Activated CD4-positive, CD25-positive, alpha-beta regulatory T cell treated with anti-CD3 and anti-CD28 coated beads, Interleukin-2, amount 50 U/mL, for 16 hours (primary cell): ENCODE data around the gene GRIN2A.

ENCODE experiments used
- DNase-seq: peaks from one replicate; pipeline ENCODE4 v3.0.0-alpha.2; 2020; ENCODE audit warnings: low read depth, low spot score

The GRIN2A gene

GRCh38 chr16:9860876-9861275 is 321.4 kb downstream of the GRIN2A start:
- DNase-seq = no peak

GRCh38 chr16:9859701-9860327 is 322.4 kb downstream of the GRIN2A start:
- no peak for DNase-seq

- DNase-seq = no peak
Observed at GRCh38 chr16:9854675-9855074, 327.6 kb downstream of the GRIN2A start.

GRCh38 chr16:9852003-9852402 is 330.2 kb downstream of the GRIN2A start:
- DNase-seq = no peak

- DNase-seq = no peak
Observed at GRCh38 chr16:9850817-9851216, 331.4 kb downstream of the GRIN2A start.

DNA sequence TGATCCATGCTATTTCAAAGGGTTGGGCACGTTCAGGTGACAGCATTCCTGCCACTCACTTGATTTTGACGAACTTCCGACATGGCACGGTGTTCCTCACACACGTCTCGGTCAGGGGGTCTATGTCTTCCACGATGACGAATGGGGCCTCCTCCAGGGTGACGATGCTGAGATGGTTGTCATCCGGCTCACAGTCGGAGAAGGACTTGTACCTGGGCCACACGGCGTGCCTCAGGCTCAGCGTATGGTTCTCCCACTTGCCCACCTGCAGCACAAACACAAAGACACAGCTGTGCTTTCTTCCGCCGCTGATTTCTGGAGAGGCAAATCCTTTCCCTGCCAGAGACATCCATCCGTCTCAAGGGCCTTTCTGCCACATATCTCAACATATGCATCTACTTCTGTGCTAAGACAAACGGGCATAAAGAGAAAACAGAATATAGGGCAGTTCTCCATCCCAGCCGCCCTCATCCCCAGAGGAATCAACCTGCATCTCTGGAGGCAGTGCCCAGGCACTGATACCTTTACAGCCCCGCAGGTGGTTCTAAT is 332.5 kb downstream of the GRIN2A start:
- no peak for DNase-seq

DNA sequence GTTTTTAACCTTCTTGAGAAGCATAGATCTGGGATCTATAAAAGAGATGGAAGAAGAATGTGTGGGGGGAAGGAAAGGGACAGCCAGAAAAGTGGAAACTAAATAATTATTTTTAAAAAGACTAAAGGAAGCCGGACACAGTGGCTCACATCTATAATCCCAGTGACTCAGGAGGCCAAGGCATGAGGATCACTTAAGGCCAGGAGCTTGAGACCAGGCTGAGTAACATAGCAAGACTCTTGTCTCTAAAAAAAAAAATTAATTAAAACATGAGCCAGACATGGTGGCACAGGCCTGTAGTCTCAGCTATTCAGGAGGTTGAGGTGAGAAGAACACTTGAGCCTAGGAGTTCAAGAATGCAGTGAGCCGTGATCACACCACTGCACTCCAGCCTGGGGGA is 335.1 kb downstream of the GRIN2A start:
- DNase-seq = no peak

DNA sequence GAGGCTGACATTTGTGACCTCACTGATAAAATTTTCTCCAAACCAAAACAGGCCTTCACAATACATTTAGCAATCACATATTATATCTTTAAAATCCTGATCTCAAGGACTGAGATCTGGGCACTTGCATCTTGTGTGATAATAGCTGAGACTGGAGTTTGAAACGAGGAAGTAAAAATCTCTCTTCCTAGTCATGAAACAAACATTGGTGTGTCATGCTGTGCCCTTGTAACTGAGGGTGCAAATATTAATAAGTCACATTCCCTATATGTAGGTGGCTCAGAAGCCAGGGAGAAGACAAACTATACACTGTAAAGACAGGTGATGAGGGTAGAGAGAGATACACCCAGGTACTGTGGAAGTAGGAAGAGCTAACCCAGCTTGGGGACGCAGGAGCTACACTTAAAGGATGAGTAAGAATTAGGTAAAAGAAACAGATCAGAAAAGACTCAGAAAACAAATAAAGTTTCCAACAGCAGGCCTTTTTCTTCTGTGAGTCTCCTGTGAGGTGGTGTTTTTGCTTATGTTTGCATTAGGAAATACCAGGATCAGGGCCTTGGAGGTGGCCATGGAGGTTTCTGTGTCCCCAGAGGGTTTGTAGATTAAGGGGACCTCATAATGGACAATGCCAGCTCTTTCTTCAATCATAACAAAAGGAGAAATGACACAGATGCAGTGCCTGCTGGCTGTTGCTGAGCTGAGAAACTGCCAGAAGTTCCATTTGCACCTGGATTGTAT is 335.7 kb downstream of the GRIN2A start:
- DNase-seq = no peak

DNA sequence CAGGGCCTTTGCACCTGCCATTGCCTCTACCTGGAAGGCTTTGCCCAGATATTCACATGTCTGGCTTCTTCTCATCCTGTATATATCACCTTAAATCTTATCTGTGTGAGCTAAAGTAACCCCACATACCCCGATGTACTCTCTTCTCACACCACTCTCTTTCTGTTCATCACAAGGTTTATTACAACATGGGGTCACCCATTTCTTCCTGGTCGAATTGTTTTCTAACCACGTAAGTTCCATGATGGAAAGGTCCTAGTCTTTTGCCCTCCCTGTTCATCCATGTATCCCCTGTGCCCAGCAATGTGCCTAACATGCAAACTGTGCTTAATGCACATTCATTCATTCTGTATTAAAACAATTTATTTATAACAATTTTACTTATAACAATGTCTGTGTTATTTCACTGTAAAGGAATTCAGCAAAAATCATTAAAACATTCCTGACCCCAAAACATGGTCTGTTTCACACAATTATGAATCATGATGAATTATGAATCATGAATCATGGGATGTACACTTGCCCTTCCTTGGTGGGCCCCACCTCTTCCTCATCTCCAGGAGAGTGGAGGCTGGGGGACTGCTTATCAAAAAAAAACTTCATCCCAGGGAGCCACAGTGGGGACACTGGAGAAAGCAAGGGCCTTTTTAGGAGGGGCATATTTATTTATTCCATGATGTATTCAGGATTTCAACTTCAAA is 336.4 kb downstream of the GRIN2A start:
- no peak for DNase-seq

DNA sequence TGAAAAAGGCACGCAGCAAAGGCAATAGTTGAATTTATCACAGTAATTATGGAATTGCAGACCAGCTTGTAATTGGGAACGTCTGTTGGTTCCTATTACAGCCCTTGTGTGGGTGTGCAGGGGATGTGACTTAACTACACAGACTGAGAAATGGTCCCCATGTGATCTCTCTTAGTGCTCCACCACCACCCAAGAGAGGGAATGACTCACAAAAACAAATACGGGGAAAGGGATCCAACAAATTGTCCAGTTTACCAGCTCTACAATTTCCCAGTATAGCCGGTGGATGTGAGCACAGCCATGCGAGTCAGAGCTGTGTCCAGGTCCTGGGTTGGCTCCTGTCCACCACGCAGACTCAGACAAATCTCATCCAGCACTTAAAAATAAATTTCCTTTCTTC is 337.9 kb downstream of the GRIN2A start:
- no peak for DNase-seq

DNA sequence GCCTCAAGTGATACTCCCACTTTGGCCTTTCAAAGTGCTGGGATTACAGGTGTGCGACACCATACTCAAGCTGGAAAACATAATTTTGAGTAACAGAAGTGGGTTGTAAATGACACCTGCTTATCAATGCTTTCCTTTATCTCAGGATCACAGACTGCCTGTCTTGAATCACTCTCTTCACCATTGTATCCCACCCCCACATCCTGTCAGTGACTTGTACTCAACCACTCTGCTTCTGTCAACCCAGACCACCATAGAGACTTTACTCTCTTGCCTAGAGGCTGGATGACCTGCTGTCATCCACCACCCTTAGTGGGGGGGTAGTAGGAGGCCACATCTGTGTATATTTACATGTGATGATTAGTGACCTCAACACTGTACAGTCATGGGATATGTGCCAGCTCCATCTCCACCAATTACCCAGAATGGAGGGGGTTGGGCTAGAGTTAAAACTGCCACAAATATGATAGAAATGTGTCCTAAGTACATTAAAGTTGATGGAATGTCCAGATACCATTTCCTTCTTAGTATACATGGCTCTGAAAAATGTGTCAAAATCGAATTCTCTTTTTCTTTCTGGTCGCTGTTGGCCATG is 338.7 kb downstream of the GRIN2A start:
- no peak for DNase-seq

- no peak for DNase-seq
Observed at GRCh38 chr16:9840761-9841665, 341.2 kb downstream of the GRIN2A start.

DNA sequence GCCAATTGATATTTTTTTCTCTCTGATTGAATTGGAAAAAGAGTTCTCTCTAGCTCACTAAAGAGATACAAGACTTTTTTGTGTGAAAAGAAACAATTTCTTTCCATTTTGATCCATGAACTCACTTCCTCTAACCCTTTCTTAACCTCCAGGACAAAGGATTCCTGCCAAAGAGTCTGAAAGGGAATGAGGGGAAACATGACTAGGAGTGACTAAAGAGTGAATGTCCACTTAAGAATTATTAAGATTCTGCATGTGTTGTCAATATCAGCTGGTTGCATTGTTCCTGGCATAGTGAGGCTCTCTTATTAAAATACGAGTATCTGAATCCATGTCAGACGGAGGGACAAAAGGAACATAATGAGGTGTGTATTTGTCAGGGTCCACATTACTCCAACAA is 344.7 kb downstream of the GRIN2A start:
- DNase-seq = no peak

- no peak for DNase-seq
Observed at GRCh38 chr16:9836118-9836736, 346.0 kb downstream of the GRIN2A start.

GRCh38 chr16:9827062-9827752 is 355.0 kb downstream of the GRIN2A start:
- no peak for DNase-seq

- no peak for DNase-seq
Observed at GRCh38 chr16:9826656-9827055, 355.6 kb downstream of the GRIN2A start.

- no peak for DNase-seq
Observed at GRCh38 chr16:9824200-9825068, 357.8 kb downstream of the GRIN2A start.

- DNase-seq = no peak
Observed at GRCh38 chr16:9823510-9823909, 358.7 kb downstream of the GRIN2A start.

DNA sequence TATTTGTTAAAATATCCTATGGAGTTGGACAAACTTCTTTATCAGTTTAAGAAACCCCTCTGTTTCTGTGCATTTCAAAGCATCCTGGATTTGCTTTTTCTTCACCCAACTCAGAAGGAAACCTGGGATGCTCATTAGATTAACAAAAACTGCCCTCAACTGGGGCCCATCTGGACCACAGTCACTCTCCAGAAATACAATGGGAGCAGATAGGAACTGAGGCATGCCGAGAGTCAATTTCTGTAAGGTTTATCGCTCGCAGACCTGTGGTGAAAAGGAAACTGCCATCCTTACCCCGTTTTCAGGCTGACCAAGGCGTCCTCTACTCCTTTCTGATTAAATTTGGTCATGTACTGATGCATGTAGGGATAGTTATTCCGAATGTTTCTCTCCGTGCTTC is 360.3 kb downstream of the GRIN2A start:
- DNase-seq = no peak
